HEK293 (cell line): ENCODE measurements around the gene PDE8B.

ENCODE experiments used
- CTCF ChIP-seq: fragments of 450-650 bp; formaldehyde crosslinking; IDR thresholded peaks from 2 replicates; pipeline ENCODE4 v1.5.1; 2016; ENCODE audit warnings: missing biosample characterization, missing genetic modification characterization
- GLI4 ChIP-seq: fragments of 450-650 bp; formaldehyde crosslinking; IDR thresholded peaks from 2 replicates; pipeline ENCODE4 v1.5.1; 2016; ENCODE audit warnings: missing biosample characterization, missing genetic modification characterization
- REST ChIP-seq: fragments of 450-650 bp; formaldehyde crosslinking; IDR thresholded peaks from 2 replicates; pipeline ENCODE4 v1.5.1; 2016; ENCODE audit warnings: missing biosample characterization, missing genetic modification characterization
- SETDB1 ChIP-seq: IDR thresholded peaks from one replicate; pipeline ENCODE4 v1.6.1; 2017; ENCODE audit warnings: mild to moderate bottlenecking, low read length, moderate library complexity, mixed read lengths; ENCODE audit not compliant: insufficient read length
- TCF7L2 ChIP-seq: IDR thresholded peaks from 2 replicates; pipeline ENCODE4 v1.6.1; 2011; ENCODE audit warnings: low read depth, mild to moderate bottlenecking, inconsistent platforms, low read length, moderate library complexity, borderline replicate concordance
- ZBTB10 ChIP-seq: fragments of 450-650 bp; formaldehyde crosslinking; IDR thresholded peaks from 2 replicates; pipeline ENCODE4 v1.5.1; 2016; ENCODE audit warnings: missing biosample characterization, missing genetic modification characterization
- ZBTB7A ChIP-seq: fragments of 450-650 bp; formaldehyde crosslinking; IDR thresholded peaks from 2 replicates; pipeline ENCODE4 v1.5.1; 2016; ENCODE audit warnings: low read depth, missing biosample characterization, missing genetic modification characterization
- ZNF404 ChIP-seq: fragments of 450-650 bp; formaldehyde crosslinking; IDR thresholded peaks from 2 replicates; pipeline ENCODE4 v1.5.1; 2017; ENCODE audit warnings: missing biosample characterization, missing genetic modification characterization
- ZNF416 ChIP-seq: fragments of 450-650 bp; formaldehyde crosslinking; IDR thresholded peaks from 2 replicates; pipeline ENCODE4 v1.5.1; 2016; ENCODE audit warnings: missing biosample characterization, missing genetic modification characterization
- ZNF701 ChIP-seq: fragments of 450-650 bp; formaldehyde crosslinking; IDR thresholded peaks from 2 replicates; pipeline ENCODE4 v1.5.1; 2016; ENCODE audit warnings: missing biosample characterization, missing genetic modification characterization
- ZNF777 ChIP-seq: fragments of 450-650 bp; formaldehyde crosslinking; IDR thresholded peaks from 2 replicates; pipeline ENCODE4 v1.5.1; 2017; ENCODE audit warnings: missing biosample characterization, missing genetic modification characterization, borderline replicate concordance
- ZSCAN5A ChIP-seq: fragments of 450-650 bp; formaldehyde crosslinking; IDR thresholded peaks from 2 replicates; pipeline ENCODE4 v1.5.1; 2016; ENCODE audit warnings: missing biosample characterization, missing genetic modification characterization

- TF ChIP-seq ZNF701: no peak
- no peak for TF ChIP-seq ZSCAN5A (tag by site-specific recombination)
- TF ChIP-seq ZBTB10 (tag by site-specific recombination): no peak
- TF ChIP-seq ZNF404 (tag by site-specific recombination): no peak
- TF ChIP-seq REST: no peak
- no peak for TF ChIP-seq CTCF (tag by site-specific recombination)
- TF ChIP-seq SETDB1: no peak
- no peak for TF ChIP-seq GLI4 (tag by site-specific recombination)
- TF ChIP-seq ZNF416 (tag by site-specific recombination): no peak
- no peak for TF ChIP-seq ZBTB7A
- TF ChIP-seq TCF7L2: no peak
- TF ChIP-seq ZNF777: no peak
Measured at GRCh38 chr5:77262697-77263096, 52.2 kb downstream of the PDE8B start.
